Activated naive CD4-positive, alpha-beta T cell treated with anti-CD3 and anti-CD28 coated beads, Interleukin-2, amount 50 U/mL, for 72 hours (primary cell): Measurements from ENCODE around the gene CCDC78. TPM values are rescaled to one million over a fixed set of nuclear protein-coding genes. Genes with fewer than 3 reads are reported as not detected.

Source experiments
- ATAC-seq, 2 donors: fragments of 150-1000 bp; cut with Tn5 transposase; 2 replicates each; pipeline ENCODE4 v1.10.0; 2021; ENCODE audit warnings: mild to moderate bottlenecking in 2 of 2, moderate library complexity in 2 of 2
- DNase-seq, 2 donors: peaks; one replicate each; pipeline ENCODE4 v3.0.0; 2021 to 2022; ENCODE audit warnings: low spot score in 2 of 2
- H3K27ac Mint-ChIP-seq, 2 donors: one replicate each; pipeline ENCODE4 v1.8.0; 2022; ENCODE audit warnings: mild to moderate bottlenecking in 2 of 2, mixed read lengths in 2 of 2
- H3K36me3 Mint-ChIP-seq, 2 donors: one replicate each; pipeline ENCODE4 v1.8.0; 2022; ENCODE audit warnings: mixed read lengths in 2 of 2
- H3K9me3 Mint-ChIP-seq, 2 donors: one replicate each; pipeline ENCODE4 v1.8.0; 2022; ENCODE audit warnings: mixed read lengths in 2 of 2
- total RNA-seq, 2 donors: library from RNA; stranded (reverse); gene quantifications; one replicate each; pipeline ENCODE4 v1.2.3, GENCODE V29; 2022

Gene CCDC78
- total RNA-seq, 2 donors from 2014 or later, result 6.2 to 10.7 TPM

GRCh38 chr16:682493-683395 lies 43.5 kb downstream of the CCDC78 start:
- Mint-ChIP-seq H3K27ac (peak overlapping the region; percentile 73 to 94), H3K36me3 (peaks cover 5 to 22% of the 10 kb centered on the region in 2 donors), H3K9me3 (no peaks in the 10 kb centered on the region)
- DNase-seq (no peak), ATAC-seq (no peak)

- DNase-seq (no peak), ATAC-seq (no peak)
- Mint-ChIP-seq H3K9me3 (no peaks in the 10 kb centered on the region), H3K27ac (peak overlapping the region; percentile 71 to 94), H3K36me3 (peaks cover 5 to 22% of the 10 kb centered on the region in 2 donors)
These were observed 44.4 kb downstream of the CCDC78 start for GRCh38 chr16:681746-682427.

GRCh38 chr16:680967-681745 lies 45.1 kb downstream of the CCDC78 start:
- DNase-seq, result no peak
- Mint-ChIP-seq H3K9me3 (no peaks in the 10 kb centered on the region), H3K36me3 (peaks cover 5 to 18% of the 10 kb centered on the region in 2 donors), H3K27ac (peak overlapping the region; percentile 50 to 71)
- no peak for ATAC-seq

DNA sequence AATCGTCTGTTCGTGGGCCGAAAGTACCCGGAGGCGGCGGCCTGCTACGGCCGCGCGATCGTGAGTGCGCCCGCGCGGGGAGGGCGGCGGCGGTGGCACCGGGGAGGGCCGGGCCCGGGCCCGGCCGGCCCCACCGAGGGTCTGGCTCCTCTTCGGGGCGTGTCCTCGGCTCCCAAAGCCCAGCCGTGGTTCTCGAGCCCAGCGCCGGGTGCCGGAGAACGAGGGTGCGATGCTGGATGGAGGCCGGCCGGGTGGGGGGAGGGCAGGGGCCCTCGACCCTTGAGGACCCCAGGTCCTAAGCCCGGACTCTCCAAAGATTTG lies 45.7 kb downstream of the CCDC78 start:
- H3K36me3 Mint-ChIP-seq, result peaks cover 5 to 15% of the 10 kb centered on the region in 2 donors
- no peak for ATAC-seq
- no peaks in the 10 kb centered on the region for H3K9me3 Mint-ChIP-seq
- DNase-seq, result no peak
- H3K27ac Mint-ChIP-seq, result peak overlapping the region in 1 of 2 donors; percentile 71

- Mint-ChIP-seq H3K27ac (peak within 1 kb of the TSS; percentile 71 to 85), H3K9me3 (no peaks in the 10 kb centered on the region), H3K36me3 (peaks cover 5 to 15% of the 10 kb centered on the region in 2 donors)
- ATAC-seq (peak; percentile 54 to 55), DNase-seq (peak; percentile 85 to 87)
These were observed 46.2 kb downstream of the CCDC78 start, which contains the start of gene STUB1 for GRCh38 chr16:679814-680624. Gene STUB1 (plus strand): TSS chr16:680410. CDS start chr16:680526, 116 bp downstream.

- Mint-ChIP-seq H3K36me3 (peaks cover 5 to 15% of the 10 kb centered on the region in 2 donors), H3K9me3 (no peaks in the 10 kb centered on the region), H3K27ac (peak overlapping the region; percentile 65 to 66)
- peak; percentile 6 to 39 for ATAC-seq
- peak in 1 of 2 donors; percentile 64 for DNase-seq
These were observed 47.1 kb downstream of the CCDC78 start for GRCh38 chr16:678858-679813.

DNA sequence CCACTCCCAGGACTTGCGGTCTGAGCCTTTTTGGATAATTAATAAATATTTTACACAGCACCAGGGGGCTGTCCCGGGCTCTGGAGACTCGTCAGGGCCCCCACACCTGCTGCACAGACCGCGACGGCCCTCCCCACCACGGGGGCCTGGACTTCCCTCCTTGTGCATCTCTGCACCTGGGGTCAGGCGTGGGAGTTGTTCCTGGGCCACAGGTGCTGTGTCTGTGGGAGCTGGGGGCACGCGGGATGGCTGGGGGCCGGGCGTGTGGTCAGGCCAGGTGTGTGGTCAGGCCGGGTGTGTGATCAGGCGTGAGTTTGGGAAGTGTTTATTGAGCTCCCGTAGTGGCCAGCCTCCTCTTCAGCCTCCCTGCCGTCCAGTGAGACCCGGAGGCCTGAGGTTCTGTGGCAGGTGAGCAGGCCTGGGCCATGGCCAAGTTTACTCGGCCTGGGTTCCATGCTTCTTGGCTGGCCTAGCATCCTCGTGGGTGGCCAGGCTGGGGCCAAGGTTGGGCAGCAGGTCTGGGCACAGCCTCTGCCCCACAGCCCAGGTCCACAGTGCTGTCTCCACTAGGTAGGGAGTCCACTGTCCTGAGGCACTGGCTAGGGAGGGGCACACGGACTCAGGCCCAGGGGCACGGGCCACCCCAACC lies 47.9 kb downstream of the CCDC78 start:
- ATAC-seq (no peak), DNase-seq (no peak)
- Mint-ChIP-seq H3K9me3 (no peaks in the 10 kb centered on the region), H3K36me3 (peaks cover 5 to 15% of the 10 kb centered on the region in 2 donors), H3K27ac (no peak overlapping the region)

- Mint-ChIP-seq H3K36me3 (peaks cover 3 to 11% of the 10 kb centered on the region in 2 donors), H3K9me3 (no peaks in the 10 kb centered on the region), H3K27ac (no peak overlapping the region)
- DNase-seq (no peak), ATAC-seq (no peak)
These were observed 48.7 kb downstream of the CCDC78 start for GRCh38 chr16:677316-678190.

- H3K27ac Mint-ChIP-seq, result no peak overlapping the region
- peaks cover 0 to 5% of the 10 kb centered on the region in 2 donors for H3K36me3 Mint-ChIP-seq
- no peaks in the 10 kb centered on the region for H3K9me3 Mint-ChIP-seq
- ATAC-seq (no peak), DNase-seq (no peak)
These were observed 49.3 kb downstream of the CCDC78 start for GRCh38 chr16:676913-677312.

GRCh38 chr16:676565-676902 lies 49.7 kb downstream of the CCDC78 start:
- no peaks in the 10 kb centered on the region for H3K9me3 Mint-ChIP-seq
- peaks cover 0 to 1% of the 10 kb centered on the region in 2 donors for H3K36me3 Mint-ChIP-seq
- no peak overlapping the region for H3K27ac Mint-ChIP-seq
- no peak for DNase-seq
- ATAC-seq, result no peak

DNA sequence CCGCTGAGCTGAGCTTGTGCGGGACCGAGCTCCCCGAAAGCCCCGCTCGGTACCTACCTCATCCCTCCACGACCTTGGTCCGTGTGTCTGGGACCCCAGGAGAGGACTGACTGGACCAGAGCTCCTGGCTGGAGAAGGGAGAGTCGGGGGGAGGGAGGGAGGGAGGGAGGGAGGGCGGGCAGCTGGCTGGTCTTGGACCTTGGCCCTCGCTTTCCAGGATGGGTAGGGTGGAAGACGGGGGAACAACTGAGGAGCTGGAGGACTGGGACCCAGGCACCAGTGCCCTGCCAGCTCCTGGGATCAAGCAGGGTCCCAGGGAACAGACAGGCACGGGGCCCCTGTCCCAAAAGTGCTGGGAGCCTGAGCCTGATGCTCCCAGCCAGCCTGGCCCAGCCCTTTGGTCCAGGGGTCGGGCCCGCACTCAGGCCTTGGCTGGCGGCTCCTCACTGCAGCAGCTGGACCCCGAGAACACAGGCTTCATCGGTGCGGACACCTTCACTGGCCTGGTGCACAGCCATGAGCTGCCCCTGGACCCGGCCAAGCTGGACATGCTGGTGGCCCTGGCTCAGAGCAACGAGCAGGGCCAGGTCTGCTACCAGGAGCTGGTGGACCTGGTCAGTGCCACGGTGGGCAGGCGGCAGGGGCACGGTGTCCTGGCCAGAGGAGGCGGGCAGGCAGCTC lies 50.2 kb downstream of the CCDC78 start:
- ATAC-seq, result no peak
- Mint-ChIP-seq H3K9me3 (no peaks in the 10 kb centered on the region), H3K36me3 (no peaks in the 10 kb centered on the region)

DNA sequence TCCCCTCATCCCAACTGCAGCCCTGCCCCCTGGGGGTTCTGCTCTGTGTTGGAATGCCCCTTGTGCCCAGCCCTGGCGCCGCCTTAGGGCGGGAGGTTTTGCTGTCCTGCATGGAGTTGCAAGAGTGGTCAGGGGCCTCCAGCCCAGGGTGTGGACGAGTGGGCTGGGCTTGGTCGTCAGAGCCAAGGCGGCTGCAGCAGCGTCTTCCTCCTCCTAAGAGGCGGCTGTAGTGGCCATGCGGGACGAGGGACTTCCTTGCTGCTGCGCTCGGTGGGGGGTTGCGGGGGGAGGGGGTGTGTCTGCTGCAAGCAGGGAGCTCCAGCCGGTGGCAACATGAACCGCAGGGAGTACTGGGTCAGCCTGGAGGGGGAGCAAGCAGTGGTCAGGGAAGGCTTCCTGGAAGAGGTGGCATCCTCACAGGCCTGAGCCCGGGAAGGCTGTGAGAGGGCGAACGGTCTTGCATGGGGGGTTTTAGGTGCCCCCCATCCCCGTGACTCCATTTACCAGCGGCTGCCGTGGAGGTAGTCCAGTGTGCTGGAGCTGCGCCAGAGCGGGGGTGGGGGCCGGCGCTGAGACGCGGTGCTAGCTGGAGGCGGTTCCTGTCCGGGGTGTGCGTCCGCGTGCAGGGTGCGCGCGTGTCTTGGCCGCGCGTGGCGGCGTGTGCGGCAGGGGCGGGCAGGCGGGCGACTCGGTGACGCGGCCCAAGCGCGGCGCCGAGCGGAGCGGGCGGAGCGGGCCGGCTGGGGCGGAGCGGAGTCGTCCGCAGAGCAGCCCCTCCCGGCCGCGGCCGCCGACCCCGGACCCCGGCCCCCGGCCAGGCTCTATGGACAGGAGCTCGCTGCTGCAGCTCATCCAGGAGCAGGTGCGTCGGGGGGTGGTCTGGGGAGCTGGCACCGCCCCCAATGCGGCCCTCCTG lies 51.0 kb downstream of the CCDC78 start, which contains the start of gene RHBDL1:
Gene RHBDL1, plus strand, starts transcription at position 704 of the 916 bp plus-strand sequence. Its CDS starts 120 bp downstream, at position 824.
- ATAC-seq (no peak), DNase-seq (no peak)
- H3K27ac Mint-ChIP-seq, result no peak within 1 kb of the TSS
- H3K9me3 Mint-ChIP-seq, result no peaks in the 10 kb centered on the region
- H3K36me3 Mint-ChIP-seq, result no peaks in the 10 kb centered on the region

More for the DNA sequence above, 50.2 kb downstream of the CCDC78 start:
- H3K27ac Mint-ChIP-seq, result no peak overlapping the region
- no peak for DNase-seq
